ENCODE data around the gene PIN1. TPM values are rescaled to one million over a fixed set of nuclear protein-coding genes. Genes with fewer than 3 reads are reported as not detected.

Gene PIN1
- total and polyA plus RNA-seq, 2 of the 13 experiments (the other 11 are each of a cell fraction or from before 2014, with no cell fraction given), result 31.9 to 72.0 TPM

GRCh38 chr19:9827289-9828238, 7.6 kb upstream of the PIN1 start, which contains the start of gene UBL5 (continued):
- TF ChIP-seq HOXA7 (CRISPR knock-in tag; IDR thresholded peaks at IDR 0.05) (no peak), NR2F6 (IDR thresholded peaks at IDR 0.05) (peak; percentile 14; the same call in 1 of the 2 replicates), NR2F6 (CRISPR knock-in tag; IDR thresholded peaks at IDR 0.05) (peak; percentile 63), PRDM15 (CRISPR knock-in tag; IDR thresholded peaks at IDR 0.05) (no peak), ZNF761 (CRISPR knock-in tag; conservative IDR thresholded peaks at IDR 0.05) (no peak; the same call in 1 of the 2 replicates), ZIK1 (CRISPR knock-in tag; IDR thresholded peaks at IDR 0.05; ENCODE audit: borderline replicate concordance, low read depth) (0 out of 2 replicates have a peak, but pooled peaks have one; percentile 49), TRIM24 (CRISPR knock-in tag; IDR thresholded peaks at IDR 0.05) (no peak), SALL1 (CRISPR knock-in tag; IDR thresholded peaks at IDR 0.05) (peak; percentile 74), XBP1 (CRISPR knock-in tag; IDR thresholded peaks at IDR 0.05) (no peak), ZNF784 (CRISPR knock-in tag; IDR thresholded peaks at IDR 0.05; ENCODE audit: borderline replicate concordance) (no peak; the same call in 1 of the 2 replicates), SMC3 (IDR thresholded peaks at IDR 0.05; ENCODE audit: low read length) (no peak), E2F5 (CRISPR knock-in tag; conservative IDR thresholded peaks at IDR 0.05) (no peak), ZBTB20 (CRISPR knock-in tag; IDR thresholded peaks at IDR 0.05; ENCODE audit: borderline replicate concordance, low read depth) (peak; percentile 74; the same call in 1 of the 2 replicates), ZNF83 (CRISPR knock-in tag; IDR thresholded peaks at IDR 0.05; ENCODE audit: borderline replicate concordance) (no peak), SIX4 (CRISPR knock-in tag; IDR thresholded peaks at IDR 0.05) (no peak; the same call in 1 of the 2 replicates), CTCF (CRISPR knock-in tag; IDR thresholded peaks at IDR 0.05) (peak; percentile 17)
- TF ChIP-seq, protein P1, sequence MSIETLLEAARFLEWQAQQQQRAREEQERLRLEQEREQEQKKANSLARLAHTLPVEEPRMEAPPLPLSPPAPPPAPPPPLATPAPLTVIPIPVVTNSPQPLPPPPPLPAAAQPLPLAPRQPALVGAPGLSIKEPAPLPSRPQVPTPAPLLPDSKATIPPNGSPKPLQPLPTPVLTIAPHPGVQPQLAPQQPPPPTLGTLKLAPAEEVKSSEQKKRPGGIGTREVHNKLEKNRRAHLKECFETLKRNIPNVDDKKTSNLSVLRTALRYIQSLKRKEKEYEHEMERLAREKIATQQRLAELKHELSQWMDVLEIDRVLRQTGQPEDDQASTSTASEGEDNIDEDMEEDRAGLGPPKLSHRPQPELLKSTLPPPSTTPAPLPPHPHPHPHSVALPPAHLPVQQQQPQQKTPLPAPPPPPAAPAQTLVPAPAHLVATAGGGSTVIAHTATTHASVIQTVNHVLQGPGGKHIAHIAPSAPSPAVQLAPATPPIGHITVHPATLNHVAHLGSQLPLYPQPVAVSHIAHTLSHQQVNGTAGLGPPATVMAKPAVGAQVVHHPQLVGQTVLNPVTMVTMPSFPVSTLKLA (IDR thresholded peaks at IDR 0.05), result peak; percentile 61; the same call in 1 of the 2 replicates
- TF ChIP-seq, protein P2, sequence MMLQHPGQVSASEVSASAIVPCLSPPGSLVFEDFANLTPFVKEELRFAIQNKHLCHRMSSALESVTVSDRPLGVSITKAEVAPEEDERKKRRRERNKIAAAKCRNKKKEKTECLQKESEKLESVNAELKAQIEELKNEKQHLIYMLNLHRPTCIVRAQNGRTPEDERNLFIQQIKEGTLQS (CRISPR knock-in tag; IDR thresholded peaks at IDR 0.05), result 0 out of 2 replicates have a peak, but pooled peaks have one; percentile 28
